IMR-90 (cell line): ENCODE results near the gene RSRC2. TPM values are rescaled to one million over a fixed set of nuclear protein-coding genes. Genes with fewer than 3 reads are reported as not detected.
"Not testable (repeated sequence)": the region's sequence is repeated elsewhere in the genome, so short reads cannot be mapped to it uniquely, and the experiment has no call there.

Source experiments
- ATAC-seq: fragments of 200-7000 bp; cut with Tn5 transposase; 2 replicates; pipeline ENCODE4 v1.9.1; 2020; ENCODE audit warnings: low read depth, mild to moderate bottlenecking, moderate library complexity
- BruUV-seq: library from RNA; stranded (reverse); fragments of 400-500 nt; replicated peaks from 2 replicates; lab custom pipeline; 2021; lab: Mats Ljungman, UMichigan
- CTCF ChIA-PET: fragments of 300-600 bp; formaldehyde crosslinking; extraction: SDS; loops from one replicate; lab custom pipeline; 2021; ENCODE audit warnings: antibody characterized with exemption; lab: Yijun Ruan, JAX
- POLR2A ChIA-PET: fragments of 300-600 bp; sonication (Branson Sonifier 250); formaldehyde crosslinking; loops from one replicate; lab custom pipeline; 2022; ENCODE audit warnings: antibody characterized with exemption; ENCODE audit not compliant: unreplicated experiment; lab: Charles Lee
- DNase-seq: peaks from one replicate; pipeline ENCODE4 v3.0.0; 2013
- H2AFZ ChIP-seq: replicated peaks from 2 replicates; pipeline ENCODE3; 2013; ENCODE audit warnings: low read length, mild to moderate bottlenecking; ENCODE audit not compliant: poor library complexity
- H2AK5ac ChIP-seq: 2 replicates; pipeline ENCODE4 v1.6.1; 2013; ENCODE audit warnings: low read depth, low read length, inconsistent platforms
- H2AK9ac ChIP-seq: replicated peaks from 2 replicates; pipeline ENCODE3; 2013; ENCODE audit warnings: mild to moderate bottlenecking, low read depth, low read length, moderate library complexity; ENCODE audit not compliant: poor library complexity
- H2BK120ac ChIP-seq: 2 replicates; pipeline ENCODE4 v1.6.1; 2013; ENCODE audit warnings: low read depth, low read length, inconsistent platforms
- H2BK15ac ChIP-seq: 3 replicates; pipeline ENCODE4 v1.6.1; 2013; ENCODE audit warnings: low read depth, low read length, inconsistent platforms
- H2BK20ac ChIP-seq: 2 replicates; pipeline ENCODE4 v1.6.1; 2013; ENCODE audit warnings: low read depth, mild to moderate bottlenecking, inconsistent platforms, low read length, moderate library complexity
- H2BK5ac ChIP-seq: 2 replicates; pipeline ENCODE4 v1.6.1; 2013; ENCODE audit warnings: mild to moderate bottlenecking, low read depth, low read length, inconsistent platforms; ENCODE audit not compliant: poor library complexity, severe bottlenecking
- H3K14ac ChIP-seq: replicated peaks from 2 replicates; pipeline ENCODE4 v1.6.1; 2013; ENCODE audit warnings: low read depth, low read length, inconsistent platforms
- H3K18ac ChIP-seq: 2 replicates; pipeline ENCODE4 v1.6.1; 2013; ENCODE audit warnings: low read depth, low read length, control low read depth
- H3K23ac ChIP-seq: 2 replicates; pipeline ENCODE4 v1.6.1; 2013; ENCODE audit warnings: low read depth, low read length, inconsistent platforms
- H3K27ac ChIP-seq: 2 replicates; pipeline ENCODE4 v1.5.1; 2013; ENCODE audit warnings: mild to moderate bottlenecking, control low read depth, low read length; ENCODE audit not compliant: insufficient read depth
- H3K27me3 ChIP-seq: 2 replicates; pipeline ENCODE4 v1.6.1; 2013; ENCODE audit warnings: low read length; ENCODE audit not compliant: control insufficient read depth, insufficient read depth
- H3K36me3 ChIP-seq: 2 replicates; pipeline ENCODE4 v1.6.1; 2013; ENCODE audit warnings: low read length, mixed read lengths; ENCODE audit not compliant: control insufficient read depth, insufficient read depth
- H3K4ac ChIP-seq: 2 replicates; pipeline ENCODE4 v1.6.1; 2013; ENCODE audit warnings: low read depth, low read length, inconsistent platforms
- H3K4me1 ChIP-seq: 2 replicates; pipeline ENCODE4 v1.6.1; 2013; ENCODE audit warnings: low read length, mixed read lengths; ENCODE audit not compliant: control insufficient read depth, insufficient read depth
- H3K4me2 ChIP-seq: 2 replicates; pipeline ENCODE4 v1.6.1; 2013; ENCODE audit warnings: low read depth, mild to moderate bottlenecking, control low read depth, low read length, moderate library complexity
- H3K4me3 ChIP-seq: 2 replicates; pipeline ENCODE4 v1.5.1; 2013; ENCODE audit warnings: low read depth, mild to moderate bottlenecking, control low read depth, low read length, moderate library complexity; ENCODE audit not compliant: insufficient read depth
- H3K56ac ChIP-seq: 2 replicates; pipeline ENCODE4 v1.6.1; 2013; ENCODE audit warnings: low read length, inconsistent platforms; ENCODE audit not compliant: insufficient read depth; ENCODE audit errors: extremely low read depth
- H3K79me1 ChIP-seq, 2 experiments: 2 replicates each; pipeline ENCODE4 v1.6.1; 2013; ENCODE audit warnings: low read length in 2 of 2, inconsistent platforms in 1 of 2, low read depth in 1 of 2
- H3K9ac ChIP-seq: 2 replicates; pipeline ENCODE4 v1.6.1; 2013; ENCODE audit warnings: low read depth, low read length, control low read depth
- H3K9me1 ChIP-seq: 2 replicates; pipeline ENCODE4 v1.6.1; 2013; ENCODE audit warnings: low read length, inconsistent platforms; ENCODE audit not compliant: insufficient read depth
- H3K9me3 ChIP-seq: 2 replicates; pipeline ENCODE4 v1.6.1; 2013; ENCODE audit warnings: low read length; ENCODE audit not compliant: control insufficient read depth, insufficient read depth
- H4K20me1 ChIP-seq: 2 replicates; pipeline ENCODE4 v1.6.1; 2013; ENCODE audit warnings: low read length, inconsistent platforms; ENCODE audit not compliant: insufficient read depth
- H4K5ac ChIP-seq: 2 replicates; pipeline ENCODE4 v1.6.1; 2013; ENCODE audit warnings: mild to moderate bottlenecking, low read depth, low read length, control low read depth
- H4K8ac ChIP-seq, 2 experiments: 2 replicates each; pipeline ENCODE4 v1.6.1; 2013; ENCODE audit warnings: low read depth in 2 of 2, low read length in 2 of 2, control low read depth in 1 of 2, inconsistent platforms in 1 of 2
- H4K91ac ChIP-seq: 2 replicates; pipeline ENCODE4 v1.6.1; 2013; ENCODE audit warnings: low read depth, low read length, inconsistent platforms; ENCODE audit not compliant: insufficient read depth
- FOS ChIP-seq: fragments of 150-350 bp; IDR thresholded peaks from 2 replicates; pipeline ENCODE4 v1.6.1; 2016; ENCODE audit warnings: low read depth, low read length
- MAFK ChIP-seq: IDR thresholded peaks from 2 replicates; pipeline ENCODE4 v1.6.1; 2012; ENCODE audit warnings: low read depth, low read length, improper control_type of control experiment
- MXI1 ChIP-seq: IDR thresholded peaks from 2 replicates; pipeline ENCODE4 v1.6.1; 2012; ENCODE audit warnings: low read depth, mild to moderate bottlenecking, low read length, moderate library complexity, borderline replicate concordance
- NFE2L2 ChIP-seq: fragments of 150-350 bp; IDR thresholded peaks from 2 replicates; pipeline ENCODE4 v1.6.1; 2016; ENCODE audit warnings: low read depth, mild to moderate bottlenecking, low read length
- RCOR1 ChIP-seq: IDR thresholded peaks from 2 replicates; pipeline ENCODE4 v1.6.1; 2012; ENCODE audit warnings: mild to moderate bottlenecking, low read length, improper control_type of control experiment; ENCODE audit not compliant: insufficient replicate concordance
- WGBS, 2 experiments: methylation state at CpG; one replicate each; pipeline versions ENCODE4 v1.1.5 to v1.1.7; 2013; ENCODE audit warnings: missing lambda C conversion rate in 2 of 2; ENCODE audit not compliant: insufficient read length in 1 of 2; ENCODE audit errors: extremely low coverage in 2 of 2; 5-methylcytosine and 5-hydroxymethylcytosine counted together
- dilution Hi-C: fragments of 300-500 bp; cut with HindIII; formaldehyde crosslinking; loops from one replicate; pipeline ENCODE4 v1.14.3; 2018; ENCODE audit warnings: low sequenced_read_pairs; ENCODE audit not compliant: unreplicated experiment
- in situ Hi-C: fragments of 300-500 bp; cut with MboI; formaldehyde crosslinking; loops from 3 replicates; pipeline ENCODE4 v1.14.3; 2019; ENCODE audit warnings: low sequenced_read_pairs, inconsistent platforms, mixed read lengths
- intact Hi-C: fragments of 100-400 bp; cut with micrococcal nuclease; formaldehyde crosslinking; loops from 2 replicates; pipeline ENCODE4 v1.10.0; 2022
- polyA plus RNA-seq, 3 experiments: library from polyadenylated mRNA; depleted of rRNA; stranded (reverse); fragments of >200 nt; gene quantifications; 2 replicates each; pipeline ENCODE4 v1.2.3, GENCODE V29; 2012; ENCODE audit warnings: low replicate concordance in 1 of 3
- total RNA-seq: library from RNA; depleted of rRNA; stranded (reverse); fragments of >200 nt; gene quantifications from 2 replicates; pipeline ENCODE4 v1.2.3, GENCODE V29; 2012

The RSRC2 gene
- total and polyA plus RNA-seq, 2 of the 4 experiments (the other 2 are of a cell fraction) = 18.6 to 31.5 TPM

DNA sequence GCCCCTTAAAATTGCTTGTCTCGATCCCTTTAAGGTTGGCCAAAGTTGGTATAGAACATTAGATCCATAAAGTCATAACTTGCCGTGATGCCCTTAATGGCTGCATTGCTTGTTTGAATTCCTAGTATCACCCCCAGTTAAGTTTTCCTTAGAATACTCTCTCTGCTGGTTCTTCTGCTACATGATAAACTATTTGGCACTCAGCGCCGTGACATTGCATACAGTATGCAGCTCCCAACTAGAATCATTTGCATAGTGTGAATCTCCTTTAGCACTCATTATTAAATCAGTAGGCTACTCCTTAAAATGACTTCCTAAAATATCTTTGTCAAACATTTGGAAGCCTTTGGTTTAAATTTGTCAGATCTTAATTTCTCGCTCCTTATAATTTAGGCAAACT, 42.6 kb upstream of the RSRC2 start:
- no peaks in the 10 kb centered on the region for H3K9me3 ChIP-seq
- H3K4me2 ChIP-seq = no peak overlapping the region
- no peak overlapping the region for H2BK5ac ChIP-seq
- H2AFZ ChIP-seq = no peak overlapping the region
- no peak overlapping the region for H4K8ac ChIP-seq
- H3K18ac ChIP-seq = no peak overlapping the region
- no peak overlapping the region for H3K56ac ChIP-seq
- H3K4me3 ChIP-seq = no peak overlapping the region
- H3K4ac ChIP-seq = no peak overlapping the region
- no peaks in the 10 kb centered on the region for H3K9me1 ChIP-seq
- no peak overlapping the region for H3K14ac ChIP-seq
- ChIA-PET POLR2A (no interaction called here), CTCF (interaction anchor here (0.6 kb wide), 1 partner anchor 265 kb away, joined by 3 read pairs; no protein-coding TSS in a partner anchor)
- WGBS, 2 experiments = 96% methylated on average over 4 of the region's 5 CpGs; no CpG with 5 or more reads in 1 of the 2 experiments
- TF ChIP-seq NFE2L2 = no peak
- no peak for TF ChIP-seq FOS
- TF ChIP-seq MXI1 = no peak
- no peak for TF ChIP-seq MAFK
- TF ChIP-seq RCOR1 = no peak
- no peak overlapping the region for H2BK20ac ChIP-seq
- no peak overlapping the region for H2BK120ac ChIP-seq
- H4K91ac ChIP-seq = no peak overlapping the region
- peaks cover 0 to 5% of the 10 kb centered on the region in 2 experiments; a peak in 1 of 4 replicates for H3K79me1 ChIP-seq
- no peak overlapping the region for H4K5ac ChIP-seq
- no peak overlapping the region for H3K9ac ChIP-seq
- DNase-seq (no peak), ATAC-seq (no peak)
- in situ Hi-C loops (no loop called here), intact Hi-C loops (no loop called here), dilution Hi-C loops (no loop called here)
- H3K27ac ChIP-seq = no peak overlapping the region
- no peak overlapping the region for H2AK9ac ChIP-seq
- no peak overlapping the region for H2BK15ac ChIP-seq
- no peaks in the 10 kb centered on the region; the same call in 1 of the 2 replicates for H3K4me1 ChIP-seq
- H2AK5ac ChIP-seq = no peak overlapping the region
- BruUV-seq = no TSS peak
- H3K23ac ChIP-seq = no peak overlapping the region
- no peaks in the 10 kb centered on the region for H3K27me3 ChIP-seq
- peaks cover 5% of the 10 kb centered on the region for H3K36me3 ChIP-seq
- no peaks in the 10 kb centered on the region for H4K20me1 ChIP-seq

- intact Hi-C loops, ATAC-seq, H2AK5ac ChIP-seq, CTCF ChIA-PET, BruUV-seq, H3K9me3 ChIP-seq, H2BK120ac ChIP-seq, H3K9me1 ChIP-seq, H3K23ac ChIP-seq, in situ Hi-C loops, H2BK5ac ChIP-seq, H4K8ac ChIP-seq, H2BK20ac ChIP-seq, H2AK9ac ChIP-seq, POLR2A ChIA-PET, H2BK15ac ChIP-seq, H3K4me1 ChIP-seq, H4K20me1 ChIP-seq, H3K14ac ChIP-seq, H3K9ac ChIP-seq, H3K4me3 ChIP-seq, H3K56ac ChIP-seq, H3K79me1 ChIP-seq, H3K27ac ChIP-seq, H3K4me2 ChIP-seq, H2AFZ ChIP-seq, H3K27me3 ChIP-seq, H4K5ac ChIP-seq, dilution Hi-C loops, DNase-seq, H3K4ac ChIP-seq, H3K36me3 ChIP-seq, H4K91ac ChIP-seq, H3K18ac ChIP-seq: not testable (repeated sequence)
- 80% methylated on average over 1 of the region's 5 CpGs; no CpG with 5 or more reads in 1 of the 2 experiments for WGBS, 2 experiments
Measured at GRCh38 chr12:122566816-122567215, 40.1 kb upstream of the RSRC2 start.
